Liver (tissue), 3 donors: ENCODE results near the gene DDX41.

Source experiments
- CTCF ChIP-seq: fragments of 150-350 bp; IDR thresholded peaks from 2 replicates; pipeline ENCODE4 v1.5.1; 2017; ENCODE audit warnings: improper control_type of control experiment, low read depth, low read length; ENCODE audit not compliant: missing input control
- FOXA1 ChIP-seq: IDR thresholded peaks from 2 replicates; pipeline ENCODE4 v1.6.1; 2016; ENCODE audit warnings: antibody characterized with exemption
- FOXA2 ChIP-seq: IDR thresholded peaks from 2 replicates; pipeline ENCODE4 v1.6.1; 2016; ENCODE audit warnings: antibody characterized with exemption
- GABPA ChIP-seq, 2 donors: IDR thresholded peaks in 1 of 2; conservative IDR thresholded peaks in 1 of 2; 2 replicates each; pipeline ENCODE4 v1.6.1; 2016; ENCODE audit warnings: antibody characterized with exemption in 2 of 2, mild to moderate bottlenecking in 1 of 2, moderate library complexity in 1 of 2
- JUND ChIP-seq, 2 donors: IDR thresholded peaks; 2 replicates each; pipeline ENCODE4 v1.6.1; 2016; ENCODE audit warnings: antibody characterized with exemption in 2 of 2
- RAD21 ChIP-seq, 2 donors: IDR thresholded peaks; 2 replicates each; pipeline ENCODE4 v1.6.1; 2016; ENCODE audit warnings: antibody characterized with exemption in 2 of 2, mild to moderate bottlenecking in 2 of 2
- SP1 ChIP-seq: IDR thresholded peaks from 2 replicates; pipeline ENCODE4 v1.6.1; 2018; ENCODE audit warnings: antibody characterized with exemption, mild to moderate bottlenecking
- TAF1 ChIP-seq: conservative IDR thresholded peaks from 2 replicates; pipeline ENCODE4 v1.6.1; 2016; ENCODE audit warnings: antibody characterized with exemption, mild to moderate bottlenecking
- YY1 ChIP-seq: IDR thresholded peaks from 2 replicates; pipeline ENCODE4 v1.6.1; 2016; ENCODE audit warnings: antibody characterized with exemption, mild to moderate bottlenecking
- ZBTB33 ChIP-seq: IDR thresholded peaks from 2 replicates; pipeline ENCODE4 v1.6.1; 2016; ENCODE audit warnings: antibody characterized with exemption
- TF ChIP-seq, protein P1 (sequence below): IDR thresholded peaks from 2 replicates; pipeline ENCODE4 v1.6.1; 2016; ENCODE audit warnings: antibody characterized with exemption, mild to moderate bottlenecking
- TF ChIP-seq, protein P2 (sequence below): IDR thresholded peaks from 2 replicates; pipeline ENCODE4 v1.6.1; 2016; ENCODE audit warnings: antibody characterized with exemption
- donor health status: healthy.
- donor health status: healthy.

GRCh38 chr5:177468685-177469628, 47.8 kb downstream of the DDX41 start:
- TF ChIP-seq FOXA1 (no peak), CTCF (no peak), YY1 (no peak), JUND (IDR thresholded peaks at IDR 0.05) (no peak), GABPA (IDR thresholded peaks at IDR 0.05 in 1 of 2, conservative IDR thresholded peaks at IDR 0.05 in 1 of 2) (no peak), ZBTB33 (no peak), TAF1 (no peak), RAD21 (IDR thresholded peaks at IDR 0.05) (no peak), SP1 (no peak), FOXA2 (no peak)
- TF ChIP-seq, protein P1, sequence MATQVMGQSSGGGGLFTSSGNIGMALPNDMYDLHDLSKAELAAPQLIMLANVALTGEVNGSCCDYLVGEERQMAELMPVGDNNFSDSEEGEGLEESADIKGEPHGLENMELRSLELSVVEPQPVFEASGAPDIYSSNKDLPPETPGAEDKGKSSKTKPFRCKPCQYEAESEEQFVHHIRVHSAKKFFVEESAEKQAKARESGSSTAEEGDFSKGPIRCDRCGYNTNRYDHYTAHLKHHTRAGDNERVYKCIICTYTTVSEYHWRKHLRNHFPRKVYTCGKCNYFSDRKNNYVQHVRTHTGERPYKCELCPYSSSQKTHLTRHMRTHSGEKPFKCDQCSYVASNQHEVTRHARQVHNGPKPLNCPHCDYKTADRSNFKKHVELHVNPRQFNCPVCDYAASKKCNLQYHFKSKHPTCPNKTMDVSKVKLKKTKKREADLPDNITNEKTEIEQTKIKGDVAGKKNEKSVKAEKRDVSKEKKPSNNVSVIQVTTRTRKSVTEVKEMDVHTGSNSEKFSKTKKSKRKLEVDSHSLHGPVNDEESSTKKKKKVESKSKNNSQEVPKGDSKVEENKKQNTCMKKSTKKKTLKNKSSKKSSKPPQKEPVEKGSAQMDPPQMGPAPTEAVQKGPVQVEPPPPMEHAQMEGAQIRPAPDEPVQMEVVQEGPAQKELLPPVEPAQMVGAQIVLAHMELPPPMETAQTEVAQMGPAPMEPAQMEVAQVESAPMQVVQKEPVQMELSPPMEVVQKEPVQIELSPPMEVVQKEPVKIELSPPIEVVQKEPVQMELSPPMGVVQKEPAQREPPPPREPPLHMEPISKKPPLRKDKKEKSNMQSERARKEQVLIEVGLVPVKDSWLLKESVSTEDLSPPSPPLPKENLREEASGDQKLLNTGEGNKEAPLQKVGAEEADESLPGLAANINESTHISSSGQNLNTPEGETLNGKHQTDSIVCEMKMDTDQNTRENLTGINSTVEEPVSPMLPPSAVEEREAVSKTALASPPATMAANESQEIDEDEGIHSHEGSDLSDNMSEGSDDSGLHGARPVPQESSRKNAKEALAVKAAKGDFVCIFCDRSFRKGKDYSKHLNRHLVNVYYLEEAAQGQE, result no peak
- TF ChIP-seq, protein P2, sequence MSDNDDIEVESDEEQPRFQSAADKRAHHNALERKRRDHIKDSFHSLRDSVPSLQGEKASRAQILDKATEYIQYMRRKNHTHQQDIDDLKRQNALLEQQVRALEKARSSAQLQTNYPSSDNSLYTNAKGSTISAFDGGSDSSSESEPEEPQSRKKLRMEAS, result no peak
